Amniotic stem cell (primary cell): ENCODE measurements around the gene SCYGR4.
"Not testable (repeated sequence)": the region's sequence is repeated elsewhere in the genome, so short reads cannot be mapped to it uniquely, and the experiment has no call there.

ENCODE experiments used
- DNase-seq: peaks from one replicate; lab custom pipeline; 2025; lab: John Stamatoyannopoulos, UW

Gene SCYGR4

DNA sequence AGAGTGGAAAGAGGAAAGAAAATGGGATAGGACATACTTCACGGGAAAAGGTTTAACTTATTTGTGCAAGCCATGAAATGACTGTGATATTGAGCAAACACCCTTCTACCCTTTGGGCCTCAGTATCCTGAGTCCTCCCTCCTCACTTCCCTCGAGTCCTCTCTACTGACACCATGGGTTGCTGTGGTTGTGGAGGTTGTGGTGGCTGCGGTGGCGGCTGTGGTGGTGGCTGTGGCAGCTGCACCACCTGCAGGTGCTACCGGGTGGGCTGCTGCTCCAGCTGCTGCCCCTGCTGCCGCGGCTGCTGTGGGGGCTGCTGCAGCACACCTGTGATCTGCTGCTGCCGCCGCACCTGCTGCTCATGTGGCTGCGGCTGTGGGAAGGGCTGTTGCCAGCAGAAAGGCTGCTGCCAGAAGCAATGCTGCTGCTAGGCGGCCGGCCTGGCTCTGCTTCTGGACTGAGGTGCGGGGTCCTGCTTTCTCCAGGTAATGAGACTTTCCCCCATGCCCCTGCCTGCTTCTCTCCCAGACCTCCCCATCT lies 49.4 kb downstream of the SCYGR4 start, which contains the start of gene SCYGR5:
TSS of gene SCYGR5 (plus strand) at position 174 of the 540 bp plus-strand sequence. CDS start at position 174, 0 bp downstream.
- DNase-seq, result not testable (repeated sequence)
